GM12873 (cell line): ENCODE measurements around the gene KLHDC10.

Experiments used
- TF ChIP-seq, protein P1 (sequence below): IDR thresholded peaks from 2 replicates; pipeline ENCODE4 v1.5.1; 2012; ENCODE audit warnings: low read depth, mild to moderate bottlenecking, moderate library complexity, low read length, control low read depth; ENCODE audit not compliant: insufficient read depth; ENCODE audit errors: missing control alignments

The KLHDC10 gene, protein sequence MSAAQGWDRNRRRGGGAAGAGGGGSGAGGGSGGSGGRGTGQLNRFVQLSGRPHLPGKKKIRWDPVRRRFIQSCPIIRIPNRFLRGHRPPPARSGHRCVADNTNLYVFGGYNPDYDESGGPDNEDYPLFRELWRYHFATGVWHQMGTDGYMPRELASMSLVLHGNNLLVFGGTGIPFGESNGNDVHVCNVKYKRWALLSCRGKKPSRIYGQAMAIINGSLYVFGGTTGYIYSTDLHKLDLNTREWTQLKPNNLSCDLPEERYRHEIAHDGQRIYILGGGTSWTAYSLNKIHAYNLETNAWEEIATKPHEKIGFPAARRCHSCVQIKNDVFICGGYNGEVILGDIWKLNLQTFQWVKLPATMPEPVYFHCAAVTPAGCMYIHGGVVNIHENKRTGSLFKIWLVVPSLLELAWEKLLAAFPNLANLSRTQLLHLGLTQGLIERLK

DNA sequence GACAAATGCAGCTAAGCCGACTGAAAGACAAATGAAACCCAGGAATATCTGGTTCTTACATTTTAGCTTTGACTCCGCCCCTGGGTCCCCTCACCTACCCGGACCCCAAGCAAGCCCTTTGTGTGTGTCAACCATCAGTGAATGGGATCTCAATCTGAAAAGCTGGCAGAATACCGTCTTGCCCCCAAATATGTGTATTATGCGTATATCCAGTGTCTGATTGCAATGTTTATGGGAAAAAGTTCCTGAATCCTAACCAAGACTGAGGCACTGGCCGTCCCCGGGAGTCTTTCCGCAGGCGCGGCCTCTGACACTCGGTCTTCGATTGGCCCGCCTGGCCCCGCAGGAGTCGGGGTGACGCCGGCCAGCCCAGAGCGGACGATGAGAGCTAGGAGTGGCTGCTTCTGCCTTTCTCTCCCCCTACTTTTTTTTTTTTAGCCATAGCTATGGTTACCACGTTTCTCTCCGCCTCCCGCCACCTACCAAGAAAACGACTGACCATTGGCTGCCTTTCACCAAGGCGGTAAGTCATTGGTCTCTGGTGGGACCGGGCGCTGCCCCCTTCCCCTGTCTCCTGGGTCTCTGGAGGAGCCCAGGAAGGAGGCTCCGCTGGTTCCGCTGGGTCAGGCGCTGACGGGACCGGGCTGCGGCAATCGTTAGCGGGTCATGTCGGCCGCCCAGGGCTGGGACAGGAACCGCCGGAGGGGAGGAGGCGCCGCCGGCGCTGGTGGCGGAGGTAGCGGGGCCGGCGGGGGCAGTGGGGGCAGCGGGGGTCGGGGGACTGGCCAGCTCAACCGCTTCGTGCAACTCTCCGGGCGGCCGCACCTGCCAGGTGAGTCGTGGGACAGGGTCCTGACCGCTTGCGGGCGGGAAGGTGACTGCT is at the start of gene KLHDC10:
TSS of gene KLHDC10 (plus strand) at position 557 of the 883 bp plus-strand sequence. CDS start at position 667, 110 bp downstream.
- TF ChIP-seq, protein P1, sequence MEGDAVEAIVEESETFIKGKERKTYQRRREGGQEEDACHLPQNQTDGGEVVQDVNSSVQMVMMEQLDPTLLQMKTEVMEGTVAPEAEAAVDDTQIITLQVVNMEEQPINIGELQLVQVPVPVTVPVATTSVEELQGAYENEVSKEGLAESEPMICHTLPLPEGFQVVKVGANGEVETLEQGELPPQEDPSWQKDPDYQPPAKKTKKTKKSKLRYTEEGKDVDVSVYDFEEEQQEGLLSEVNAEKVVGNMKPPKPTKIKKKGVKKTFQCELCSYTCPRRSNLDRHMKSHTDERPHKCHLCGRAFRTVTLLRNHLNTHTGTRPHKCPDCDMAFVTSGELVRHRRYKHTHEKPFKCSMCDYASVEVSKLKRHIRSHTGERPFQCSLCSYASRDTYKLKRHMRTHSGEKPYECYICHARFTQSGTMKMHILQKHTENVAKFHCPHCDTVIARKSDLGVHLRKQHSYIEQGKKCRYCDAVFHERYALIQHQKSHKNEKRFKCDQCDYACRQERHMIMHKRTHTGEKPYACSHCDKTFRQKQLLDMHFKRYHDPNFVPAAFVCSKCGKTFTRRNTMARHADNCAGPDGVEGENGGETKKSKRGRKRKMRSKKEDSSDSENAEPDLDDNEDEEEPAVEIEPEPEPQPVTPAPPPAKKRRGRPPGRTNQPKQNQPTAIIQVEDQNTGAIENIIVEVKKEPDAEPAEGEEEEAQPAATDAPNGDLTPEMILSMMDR, result no peak

DNA sequence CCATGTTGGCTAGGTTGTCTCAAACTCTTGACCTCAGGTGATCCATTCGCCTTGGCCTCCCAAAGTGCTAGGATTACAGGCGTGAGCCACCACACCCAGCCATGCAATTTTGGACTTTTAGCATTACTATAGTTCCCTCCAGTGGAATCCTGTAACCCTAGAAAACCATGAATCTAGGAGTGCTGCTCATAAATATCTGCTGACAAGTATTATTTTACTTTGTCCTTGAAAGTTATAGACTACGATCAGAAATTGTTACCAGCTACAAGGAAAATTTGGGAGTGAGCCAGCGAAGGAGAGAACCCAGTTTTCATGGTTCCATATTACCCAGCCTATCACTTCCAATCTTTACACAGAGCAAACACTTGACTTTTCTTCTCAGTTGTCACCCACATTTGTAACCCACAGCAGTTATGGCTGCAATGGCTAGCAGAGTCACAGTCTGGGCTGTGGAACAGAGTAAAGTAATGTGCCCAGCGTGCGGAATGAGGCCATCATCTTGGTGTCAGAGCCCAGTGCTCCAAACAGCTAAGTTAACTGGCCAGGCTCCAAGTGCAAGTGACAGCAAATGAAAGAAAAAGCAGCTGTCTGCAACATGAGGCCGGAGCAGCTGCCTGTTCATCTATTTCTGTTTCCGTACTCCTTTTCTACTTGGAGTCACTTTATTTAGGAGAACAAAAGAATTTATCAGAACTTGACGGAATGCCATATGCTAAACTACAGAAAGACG is 49.1 kb upstream of the KLHDC10 start:
- TF ChIP-seq, protein P1, result no peak

DNA sequence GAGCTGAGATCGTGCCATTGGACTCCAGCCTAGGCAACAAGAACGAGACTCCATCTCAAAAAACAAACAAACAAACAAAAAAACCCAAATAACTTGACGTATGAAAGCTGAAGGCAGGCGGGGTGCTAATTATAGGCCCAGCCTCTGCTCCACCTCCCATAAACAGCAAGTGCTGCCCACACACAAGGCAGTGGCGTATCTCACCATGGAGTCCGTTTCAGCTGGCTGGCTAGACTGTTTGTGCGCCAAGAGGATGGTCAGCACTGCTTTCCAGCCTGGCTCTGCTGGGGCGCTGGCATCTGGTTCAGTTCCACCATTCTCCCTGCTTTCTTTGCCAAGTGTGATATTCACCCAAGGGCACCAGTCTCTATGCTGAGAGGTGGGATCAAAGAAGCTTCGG is 48.2 kb upstream of the KLHDC10 start:
- TF ChIP-seq, protein P1, result no peak

DNA sequence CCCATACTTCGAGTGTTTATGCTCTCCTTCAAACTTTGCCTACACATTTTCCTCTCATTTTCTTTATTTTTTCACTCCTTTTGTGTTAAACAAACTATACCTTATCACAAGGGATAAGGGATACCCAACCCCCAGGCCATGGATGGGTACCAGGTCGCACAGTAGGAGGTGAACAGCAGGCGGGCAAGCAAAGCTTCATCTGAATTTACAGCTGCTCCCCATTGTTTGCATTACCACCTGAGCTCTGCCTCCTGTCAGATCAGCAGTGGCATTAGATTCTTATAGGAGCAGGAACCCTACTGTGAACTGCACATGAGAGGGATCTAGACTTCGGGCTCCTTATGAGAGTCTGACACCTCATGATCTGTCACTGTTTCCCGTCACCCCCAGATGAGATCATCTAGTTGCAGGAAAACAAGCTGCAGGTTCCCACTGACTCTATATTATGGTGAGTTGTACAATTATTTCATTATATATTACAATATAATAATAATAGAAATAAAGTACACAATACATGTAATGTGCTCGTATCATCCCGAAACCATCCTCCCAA is 47.6 kb upstream of the KLHDC10 start:
- TF ChIP-seq, protein P1, result no peak

DNA sequence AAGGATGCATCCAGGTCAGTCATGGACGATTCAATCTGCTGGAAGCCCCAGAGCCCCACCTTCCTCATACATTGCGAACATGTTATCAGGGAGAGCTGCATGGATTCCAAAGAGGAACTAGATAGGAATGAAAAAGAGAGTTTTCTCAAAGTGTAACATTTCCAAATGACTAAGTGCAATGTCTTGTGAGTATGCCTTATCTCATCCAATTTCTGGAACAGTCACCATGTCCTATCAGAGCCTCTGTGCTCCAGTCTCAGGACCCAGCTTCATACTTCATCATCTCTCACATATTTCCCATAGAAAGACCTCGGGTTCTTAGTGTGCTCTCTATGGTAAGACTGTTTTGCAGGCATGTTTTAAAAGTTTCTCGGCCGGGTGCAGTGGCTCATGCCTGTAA is 45.9 kb upstream of the KLHDC10 start:
- TF ChIP-seq, protein P1, result no peak

DNA sequence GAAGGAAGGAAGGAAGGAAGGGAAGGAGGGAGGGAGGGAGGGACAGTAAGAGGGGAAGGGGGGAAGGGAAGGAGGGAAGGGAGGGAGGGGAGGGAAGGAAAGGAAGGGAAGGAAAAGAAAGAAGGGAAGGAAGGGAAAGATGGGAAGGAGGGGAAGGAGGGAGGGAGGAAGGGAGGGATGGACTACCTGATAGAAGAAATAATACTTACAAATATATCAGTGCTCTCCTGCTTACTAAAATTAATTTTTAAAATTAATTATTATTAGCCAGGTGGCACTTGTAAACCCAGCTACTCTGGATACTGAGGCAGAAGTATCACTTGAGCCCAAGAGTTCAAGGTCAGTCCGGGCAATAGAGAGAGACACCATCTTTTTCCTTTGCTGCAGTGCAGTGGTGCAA is 37.6 kb upstream of the KLHDC10 start:
- TF ChIP-seq, protein P1, result no peak

DNA sequence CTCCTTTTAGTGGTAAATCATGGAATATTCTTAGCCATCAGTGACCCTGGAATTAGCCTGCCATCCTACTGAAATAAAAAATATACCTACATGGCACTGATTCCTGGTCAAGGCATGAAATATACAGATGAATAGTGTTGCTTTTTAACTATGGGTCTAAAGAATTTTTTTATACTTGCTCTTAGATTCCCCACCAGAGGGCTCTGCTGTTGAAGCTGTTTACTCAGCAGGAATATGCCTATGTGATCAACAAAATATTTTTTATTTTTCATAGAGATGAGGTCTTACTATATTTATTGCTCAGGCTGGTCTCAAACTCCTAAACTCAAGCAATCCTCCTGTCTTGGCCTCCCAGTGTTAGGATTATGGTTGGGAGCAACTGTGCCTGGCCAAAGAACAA is 32.6 kb upstream of the KLHDC10 start:
- TF ChIP-seq, protein P1, result peak; percentile 15
